GM21576 (cell line): ENCODE measurements around the gene GADD45GIP1.
"Not testable (repeated sequence)": the region's sequence is repeated elsewhere in the genome, so short reads cannot be mapped to it uniquely, and the experiment has no call there.

ENCODE experiments used
- ATAC-seq: cut with Tn5 transposase; IDR thresholded peaks from one replicate; pipeline ENCODE4 v1.9.1; 2021; ENCODE audit warnings: mild to moderate bottlenecking, moderate library complexity; ENCODE audit not compliant: unreplicated experiment

Gene GADD45GIP1

DNA sequence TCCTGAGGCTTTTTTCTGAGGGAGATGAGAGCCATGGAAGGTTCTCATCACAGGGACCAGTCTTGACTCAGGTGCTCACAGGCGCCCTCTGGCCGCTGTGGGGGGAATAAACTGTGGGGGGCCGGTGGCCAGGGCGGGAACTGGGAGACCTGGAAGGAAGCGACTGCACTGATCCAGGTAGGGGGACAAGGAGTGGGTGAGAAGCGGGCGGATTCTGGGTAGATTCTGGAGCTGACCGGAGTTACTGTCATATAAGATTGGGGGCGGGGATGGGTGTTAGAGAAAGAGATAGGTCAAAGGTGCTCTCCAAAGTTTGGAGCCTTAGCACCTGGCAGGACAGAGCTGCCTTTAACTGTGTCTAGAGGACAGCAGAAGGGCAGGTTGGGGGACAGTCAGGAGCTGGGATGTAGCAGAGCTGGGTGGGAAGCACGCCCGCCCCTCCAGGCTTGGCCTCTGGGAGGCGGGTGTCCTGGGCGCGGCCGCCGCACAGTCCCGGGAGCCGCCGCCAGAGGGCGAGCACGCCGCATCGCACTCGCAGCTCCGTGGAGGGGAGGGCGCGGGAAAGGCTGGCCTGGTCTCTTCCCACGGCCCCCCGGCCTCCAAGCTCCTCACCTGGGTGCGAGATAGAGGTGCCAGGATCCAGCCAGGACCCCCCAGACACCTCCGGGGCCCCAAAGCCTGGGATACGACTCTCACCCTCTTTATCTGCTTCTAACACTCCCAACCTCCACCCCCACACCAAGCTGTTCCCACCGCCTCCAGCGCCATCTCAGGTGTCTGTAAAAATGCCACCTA, 8.2 kb upstream of the GADD45GIP1 start:
- peak; percentile 55 for ATAC-seq

DNA sequence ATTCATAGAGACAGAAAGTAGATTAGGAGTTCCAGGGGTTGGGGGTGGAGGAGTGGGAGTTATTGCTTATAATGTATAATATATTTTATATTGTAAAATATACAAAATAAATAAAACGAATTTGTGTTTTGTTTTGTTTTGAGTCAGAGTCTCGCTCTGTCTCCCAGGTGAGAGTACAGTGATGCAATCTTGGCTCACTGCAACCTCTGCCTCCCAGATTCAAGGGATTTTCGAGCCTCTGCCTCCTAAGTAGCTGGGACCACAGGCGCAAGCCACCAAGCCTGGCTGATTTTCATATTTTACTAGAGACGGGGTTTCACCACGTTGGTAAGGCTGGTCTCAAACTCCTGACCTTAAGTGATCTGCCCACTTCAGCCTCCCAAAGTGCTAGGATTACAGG, 2.5 kb upstream of the GADD45GIP1 start:
- ATAC-seq = no peak

DNA sequence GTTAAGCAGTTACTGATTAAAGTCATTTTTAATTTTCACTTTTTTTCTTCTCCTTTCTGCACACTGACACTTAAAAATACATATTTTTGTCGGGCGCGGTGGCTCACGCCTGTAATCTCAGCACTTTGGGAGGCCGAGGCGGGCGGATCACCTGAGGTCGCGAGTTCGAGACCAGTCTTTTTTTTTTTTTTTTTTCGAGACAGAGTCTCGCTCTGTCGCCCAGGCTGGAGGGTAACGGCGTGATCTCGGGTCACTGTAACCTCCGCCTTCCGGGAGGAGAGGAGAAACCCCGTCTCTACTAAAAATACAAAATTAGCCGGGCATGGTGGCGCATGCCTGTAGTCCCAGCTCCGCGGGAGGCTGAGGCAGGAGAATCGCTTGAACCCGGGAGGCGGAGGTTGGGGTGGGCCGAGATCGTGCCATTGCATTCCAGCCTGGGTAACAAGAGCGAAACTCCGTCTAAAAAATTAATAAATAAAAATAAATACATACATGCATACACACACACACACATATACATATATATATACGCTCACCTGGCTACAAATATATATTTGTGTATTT, 448 bp upstream of the GADD45GIP1 start:
- ATAC-seq = not testable (repeated sequence)

GRCh38 chr19:12955996-12956395, 1.0 kb downstream of the GADD45GIP1 start:
- ATAC-seq = no peak

DNA sequence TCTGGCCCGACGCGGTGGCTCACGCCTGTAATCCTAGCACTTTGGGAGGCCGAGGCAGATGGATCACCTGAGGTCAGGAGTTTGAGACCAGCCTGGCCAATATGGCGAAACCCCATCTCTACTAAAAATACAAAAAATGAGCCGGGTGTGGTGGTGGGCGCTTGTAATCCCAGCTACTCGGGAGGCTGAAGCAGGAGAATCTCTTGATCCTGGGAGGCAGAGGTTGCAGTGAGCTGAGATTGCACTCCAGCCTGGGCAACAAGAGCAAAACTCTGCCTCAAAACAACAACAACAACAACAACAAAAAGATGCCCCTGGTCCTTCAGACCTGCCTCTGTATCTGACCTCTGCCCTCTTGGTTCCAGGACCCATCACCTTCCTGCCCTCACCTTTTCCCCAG, 1.4 kb downstream of the GADD45GIP1 start:
- not testable (repeated sequence) for ATAC-seq

- no peak for ATAC-seq
Measured at GRCh38 chr19:12954612-12954962, 2.4 kb downstream of the GADD45GIP1 start.

DNA sequence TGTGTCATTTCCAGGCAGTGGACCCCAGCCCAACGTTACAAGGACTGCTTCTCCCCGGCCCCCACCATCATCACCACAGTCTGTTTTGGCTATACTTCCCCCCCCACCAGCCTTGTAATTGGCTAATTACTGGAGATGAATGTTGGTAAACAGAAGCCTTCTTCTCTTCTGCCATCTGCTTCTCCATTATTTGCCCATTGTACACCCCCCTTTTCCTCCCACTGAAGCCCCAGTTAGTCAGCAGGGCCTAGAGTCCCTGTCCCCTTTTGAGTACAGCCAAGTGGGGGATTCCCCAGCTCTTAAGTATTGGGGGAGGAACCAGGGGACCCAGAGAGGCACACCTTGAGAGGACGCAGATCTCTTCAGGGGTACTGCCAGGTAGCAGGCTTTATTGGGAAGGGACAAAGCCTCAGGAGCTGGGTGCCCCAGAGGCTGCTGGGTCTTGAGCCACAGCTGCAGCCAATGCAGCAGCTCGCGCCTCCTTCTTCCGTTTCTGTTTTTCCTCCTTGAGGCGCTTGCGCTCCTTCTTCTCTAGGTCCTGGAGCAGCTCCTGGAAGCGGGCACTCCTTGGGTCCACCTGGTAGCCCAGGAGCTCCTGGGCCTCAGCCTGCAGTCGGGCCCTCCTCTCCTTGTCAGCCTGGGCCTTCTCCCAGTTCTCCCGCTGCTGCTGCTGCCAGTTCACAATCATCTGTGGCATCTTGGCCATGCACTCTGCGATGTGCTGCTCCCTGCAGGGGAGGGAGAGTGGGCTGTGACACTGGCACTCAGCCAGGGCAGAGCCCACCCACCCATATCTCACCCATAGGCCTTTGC, 3.0 kb downstream of the GADD45GIP1 start:
- ATAC-seq = no peak

DNA sequence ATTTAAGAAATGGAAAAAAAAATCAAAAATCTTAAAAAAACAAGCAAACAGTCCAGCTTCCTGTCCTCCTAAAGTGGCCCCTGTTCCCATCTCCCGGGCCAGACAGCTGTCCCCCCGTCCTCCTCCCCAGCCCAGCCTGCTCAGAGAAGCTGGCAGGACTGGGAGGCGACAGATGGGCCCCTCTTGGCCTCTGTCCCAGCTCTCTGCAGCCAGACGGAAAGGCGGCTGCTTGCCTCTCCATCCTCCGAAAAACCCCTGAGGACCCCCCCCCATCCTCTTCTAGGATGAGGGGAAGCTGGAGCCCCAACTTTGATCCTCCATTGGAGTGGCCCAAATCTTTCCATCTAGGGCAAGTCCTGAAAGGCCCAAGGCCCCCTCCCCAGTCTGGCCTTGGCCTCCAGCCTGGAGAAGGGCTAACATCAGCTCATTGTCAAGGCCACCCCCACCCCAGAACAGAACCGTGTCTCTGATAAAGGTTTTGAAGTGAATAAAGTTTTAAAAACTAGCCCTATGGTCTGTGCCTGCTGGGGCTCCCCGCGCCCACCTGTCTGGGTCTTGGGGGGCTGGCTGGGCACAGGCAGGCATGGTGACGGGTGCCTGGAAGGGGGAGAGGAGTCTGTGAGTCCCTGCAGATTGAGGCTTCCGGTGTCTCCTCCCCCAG, 3.8 kb downstream of the GADD45GIP1 start:
- no peak for ATAC-seq

DNA sequence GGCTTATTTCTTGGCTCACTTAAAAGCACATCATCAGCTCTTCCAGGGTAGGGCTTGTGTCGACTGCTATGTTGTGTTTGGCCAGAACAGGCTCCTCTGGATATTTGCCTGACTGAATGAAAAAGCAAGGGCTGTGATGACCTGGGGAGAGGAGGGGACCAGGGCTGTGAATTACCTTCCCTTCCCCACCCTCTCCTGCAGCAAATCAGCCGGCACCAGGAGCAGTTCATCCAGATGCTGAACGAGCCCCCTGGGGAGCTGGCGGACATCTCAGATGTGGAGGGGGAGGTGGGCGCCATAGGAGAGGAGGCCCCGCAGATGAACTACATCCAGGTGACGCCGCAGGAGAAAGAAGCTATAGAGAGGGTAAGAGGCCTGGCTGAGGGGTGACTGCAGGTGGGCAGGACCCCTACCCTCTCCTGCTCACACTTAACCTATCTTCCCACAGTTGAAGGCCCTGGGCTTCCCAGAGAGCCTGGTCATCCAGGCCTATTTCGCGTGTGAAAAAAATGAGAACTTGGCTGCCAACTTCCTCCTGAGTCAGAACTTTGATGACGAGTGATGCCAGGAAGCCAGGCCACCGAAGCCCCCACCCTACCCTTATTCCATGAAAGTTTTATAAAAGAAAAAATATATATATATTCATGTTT, 4.4 kb downstream of the GADD45GIP1 start:
- no peak for ATAC-seq

GRCh38 chr19:12952050-12952449, 5.0 kb downstream of the GADD45GIP1 start:
- ATAC-seq = not testable (repeated sequence)

DNA sequence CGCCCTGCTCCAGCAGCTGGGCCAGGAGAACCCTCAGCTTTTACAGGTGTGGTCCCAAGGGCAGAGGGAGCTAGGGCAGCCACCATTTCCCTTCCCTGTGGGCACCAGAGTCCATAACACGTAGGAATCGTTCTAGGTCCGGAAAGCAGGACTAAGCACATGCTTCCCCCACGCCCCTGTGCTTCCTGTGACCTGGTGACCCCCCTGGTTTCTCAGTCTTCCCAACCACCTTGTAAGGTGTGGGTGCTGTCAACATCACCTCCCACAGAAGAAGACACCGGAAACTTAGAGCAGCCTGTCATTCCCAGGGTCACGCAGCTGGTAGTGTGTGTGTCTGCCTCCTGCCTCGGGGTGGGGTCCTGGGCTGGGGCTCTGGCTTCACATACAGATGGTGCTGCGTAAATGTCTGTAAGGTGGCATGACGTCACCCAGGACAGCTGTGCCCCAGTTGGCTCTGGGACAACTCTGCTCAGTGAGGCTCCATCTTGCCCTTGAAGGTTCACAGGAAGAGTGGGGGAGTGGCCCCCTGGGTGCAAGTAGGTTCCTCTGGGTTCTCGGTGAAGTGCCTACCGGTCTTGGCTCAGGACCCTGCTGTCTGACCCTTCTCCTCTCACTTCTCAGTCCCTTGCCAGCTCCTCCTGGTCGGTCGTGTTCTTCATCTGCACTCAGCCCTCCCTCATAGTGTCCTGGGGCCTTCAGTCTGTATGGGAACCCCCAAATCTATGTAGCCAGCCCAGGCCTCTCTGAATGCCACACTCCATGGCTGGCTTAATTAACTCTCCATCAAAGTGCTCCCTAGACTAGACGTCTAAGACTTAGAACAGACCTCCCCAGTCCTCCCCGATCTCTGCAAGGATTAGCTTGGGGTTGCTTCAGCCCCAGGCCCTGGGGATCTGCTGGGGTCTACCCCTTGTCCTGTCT, 7.4 kb downstream of the GADD45GIP1 start:
- no peak for ATAC-seq

DNA sequence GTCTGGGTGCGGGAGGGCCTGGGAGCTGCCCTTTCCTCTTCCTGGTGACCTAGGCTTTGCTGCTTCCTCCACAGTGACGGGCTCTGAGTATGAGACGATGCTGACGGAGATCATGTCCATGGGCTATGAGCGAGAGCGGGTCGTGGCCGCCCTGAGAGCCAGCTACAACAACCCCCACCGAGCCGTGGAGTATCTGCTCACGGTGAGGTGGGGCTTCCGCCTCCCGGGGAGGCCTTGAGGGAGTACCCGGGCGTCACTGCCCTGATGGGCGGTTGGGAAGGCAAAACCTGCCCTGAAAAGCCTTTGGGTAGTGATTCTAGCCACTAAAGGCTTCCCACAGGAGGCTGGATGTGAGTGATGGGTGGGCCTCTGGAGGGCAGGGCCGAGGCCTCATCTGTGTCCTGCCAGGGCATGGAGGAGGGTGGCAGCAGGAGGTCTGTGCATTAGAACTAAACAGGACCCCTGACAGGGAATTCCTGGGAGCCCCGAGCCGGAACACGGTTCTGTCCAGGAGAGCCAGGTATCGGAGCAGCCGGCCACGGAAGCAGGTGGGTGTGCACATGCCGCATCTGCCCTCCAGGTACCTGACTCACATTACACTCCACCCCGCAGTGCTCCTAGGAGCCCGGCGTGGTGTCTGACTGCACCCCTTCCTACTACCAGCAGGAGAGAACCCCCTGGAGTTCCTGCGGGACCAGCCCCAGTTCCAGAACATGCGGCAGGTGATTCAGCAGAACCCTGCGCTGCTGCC, 8.2 kb downstream of the GADD45GIP1 start:
- no peak for ATAC-seq

DNA sequence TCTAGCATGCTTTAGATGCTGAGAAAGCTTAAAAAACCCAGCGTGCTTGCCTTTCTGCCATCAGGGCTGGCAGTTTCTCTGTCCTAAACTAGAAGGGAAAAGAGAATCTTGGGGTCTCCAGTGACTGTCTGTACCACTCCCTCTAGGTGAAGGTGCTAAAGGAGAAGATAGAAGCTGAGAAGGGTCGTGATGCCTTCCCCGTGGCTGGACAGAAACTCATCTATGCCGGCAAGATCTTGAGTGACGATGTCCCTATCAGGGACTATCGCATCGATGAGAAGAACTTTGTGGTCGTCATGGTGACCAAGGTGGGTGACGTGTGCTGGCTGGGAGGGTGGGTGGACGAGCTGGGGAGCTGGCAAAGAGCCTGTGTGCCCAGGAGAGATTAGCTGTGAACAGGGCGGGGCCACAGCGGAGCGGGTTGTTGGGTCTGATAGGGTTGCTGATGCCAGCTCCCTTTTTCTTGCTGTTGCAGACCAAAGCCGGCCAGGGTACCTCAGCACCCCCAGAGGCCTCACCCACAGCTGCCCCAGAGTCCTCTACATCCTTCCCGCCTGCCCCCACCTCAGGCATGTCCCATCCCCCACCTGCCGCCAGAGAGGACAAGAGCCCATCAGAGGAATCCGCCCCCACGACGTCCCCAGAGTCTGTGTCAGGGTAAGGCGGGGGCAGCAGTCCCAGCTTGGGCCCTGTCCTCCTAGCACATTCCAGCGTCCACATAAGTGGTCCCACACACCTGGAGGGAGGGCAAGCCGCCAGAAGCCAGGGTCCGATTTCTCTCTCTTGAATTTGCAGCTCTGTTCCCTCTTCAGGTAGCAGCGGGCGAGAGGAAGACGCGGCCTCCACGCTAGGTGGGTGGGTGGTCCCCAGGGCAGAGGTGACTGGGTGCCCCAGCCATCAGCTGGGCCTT, 9.1 kb downstream of the GADD45GIP1 start:
- no peak for ATAC-seq

DNA sequence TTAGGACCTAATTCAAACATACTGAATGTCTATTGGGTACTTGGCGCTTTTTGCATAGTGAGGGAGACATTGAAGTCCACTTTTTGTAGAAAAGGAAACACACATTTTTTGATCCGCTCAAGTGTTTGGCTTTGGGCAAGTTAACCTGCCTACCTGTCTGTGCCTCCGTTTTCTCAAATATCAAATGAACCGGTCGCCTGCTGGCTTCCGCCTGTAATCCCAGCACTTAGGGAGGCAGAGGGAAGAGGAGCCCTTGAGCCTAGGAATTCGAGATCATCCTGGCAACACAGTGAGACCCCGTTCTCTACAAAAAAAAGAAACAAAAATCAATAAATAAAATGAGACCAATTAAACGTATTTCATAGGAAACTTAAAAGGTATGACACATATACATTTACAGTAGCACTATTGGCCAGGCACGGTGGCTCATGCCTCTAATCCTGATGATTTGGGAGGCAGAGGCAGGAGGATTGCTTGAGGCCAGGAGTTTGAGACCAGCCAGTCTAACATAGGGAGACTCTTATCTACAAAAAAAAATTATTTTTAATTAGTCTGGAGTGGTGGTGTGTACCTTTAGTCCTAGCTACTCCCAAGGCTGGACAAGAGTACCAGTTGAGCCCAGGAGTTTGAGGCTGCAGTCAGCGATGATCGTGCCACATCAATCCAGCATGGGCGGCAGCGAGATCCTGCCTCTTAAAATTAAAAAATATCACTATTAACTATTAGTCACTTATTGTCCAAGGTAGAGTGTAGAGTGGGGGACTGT, 10.1 kb downstream of the GADD45GIP1 start:
- no peak for ATAC-seq

DNA sequence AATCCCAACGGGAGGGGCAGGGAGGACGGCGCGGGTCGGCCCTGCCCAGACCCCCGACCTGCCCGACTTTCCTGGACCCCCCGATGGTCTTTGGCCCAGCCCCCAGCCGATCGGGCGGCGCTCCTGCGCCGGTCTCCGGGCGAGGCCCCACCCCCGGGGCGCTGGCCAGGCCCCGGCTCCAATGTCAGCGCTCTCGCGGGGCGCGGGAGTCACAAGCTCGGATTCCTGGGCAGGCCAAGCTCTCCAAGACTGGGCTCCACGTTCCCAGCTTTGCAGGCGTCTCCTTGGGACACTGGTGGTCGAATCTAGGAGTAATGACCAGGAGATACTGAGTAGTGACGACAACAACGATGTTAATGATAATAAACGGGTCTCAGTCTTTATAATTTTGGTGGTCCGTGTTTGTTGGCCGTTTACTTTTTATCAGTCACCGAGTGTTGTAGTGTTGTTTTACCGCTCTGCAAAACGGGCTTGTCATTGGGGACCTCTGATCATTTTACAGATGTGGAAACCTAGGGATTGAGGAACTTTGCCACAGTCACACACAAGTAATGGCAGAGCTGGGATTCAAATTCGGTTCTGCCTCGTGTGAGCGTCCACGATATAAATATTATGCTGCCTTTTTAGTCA, 10.8 kb downstream of the GADD45GIP1 start:
- ATAC-seq = no peak

DNA sequence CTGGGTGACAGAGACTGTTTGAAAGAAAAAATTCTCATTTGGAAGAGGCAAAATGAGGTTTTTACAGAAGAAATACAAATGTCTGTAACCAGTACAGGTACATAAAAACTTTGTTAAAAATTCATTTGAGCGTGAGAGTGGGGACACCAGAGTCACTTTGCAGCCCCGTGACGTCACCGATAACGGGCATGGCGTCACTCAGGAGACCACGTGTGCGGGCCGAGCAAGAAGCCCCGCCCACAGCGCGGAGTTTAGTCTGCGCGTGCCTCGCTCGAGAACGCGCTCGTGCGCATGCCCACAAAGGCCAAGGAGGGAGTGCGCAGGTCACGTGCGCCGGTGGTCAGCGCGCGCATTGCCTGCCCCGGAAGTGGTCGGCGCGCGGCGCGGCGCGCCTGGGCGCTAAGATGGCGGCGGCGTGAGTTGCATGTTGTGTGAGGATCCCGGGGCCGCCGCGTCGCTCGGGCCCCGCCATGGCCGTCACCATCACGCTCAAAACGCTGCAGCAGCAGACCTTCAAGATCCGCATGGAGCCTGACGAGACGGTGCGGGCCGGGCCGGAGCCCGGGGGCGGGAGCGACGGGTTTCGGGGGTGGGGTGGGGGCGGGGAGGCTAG, 11.4 kb downstream of the GADD45GIP1 start, which contains the start of gene RAD23A:
TSS of gene RAD23A (plus strand) at position 384 of the 613 bp plus-strand sequence. CDS start at position 471, 87 bp downstream.
- peak; percentile 73 for ATAC-seq
